HEK293 (cell line): Measurements from ENCODE around the gene DBNL.

Experiments used
- CTCF ChIA-PET: fragments of 350-600 bp; formaldehyde crosslinking; extraction: SDS; loops from one replicate; lab custom pipeline; 2021; ENCODE audit warnings: antibody characterized with exemption; lab: Yijun Ruan, JAX
- POLR2A ChIA-PET: fragments of 300-600 bp; formaldehyde crosslinking; extraction: SDS; loops from one replicate; lab custom pipeline; 2020; ENCODE audit warnings: antibody characterized with exemption, inconsistent platforms; lab: Yijun Ruan, JAX
- H3K27ac ChIP-seq: fragments of 200-500 bp; sonication (Bioruptor generic); 2 replicates; pipeline ENCODE4 v1.5.1; 2014; ENCODE audit warnings: low read depth, low read length, control low read depth, inconsistent platforms; ENCODE audit errors: extremely low read depth
- H3K36me3 ChIP-seq, 2 experiments: fragments of 200-500 bp in 1 of 2; sonication (Bioruptor generic) in 1 of 2; 1 replicate in 1 of 2; 2 replicates in 1 of 2; pipeline ENCODE4 v1.5.1; 2014 to 2017; ENCODE audit warnings: inconsistent platforms in 2 of 2, low read length in 2 of 2; ENCODE audit not compliant: control insufficient read depth in 2 of 2, insufficient read depth in 1 of 2
- H3K4me1 ChIP-seq: fragments of 200-500 bp; sonication (Bioruptor generic); 2 replicates; pipeline ENCODE4 v1.5.1; 2014; ENCODE audit warnings: mild to moderate bottlenecking, low read length, inconsistent platforms; ENCODE audit not compliant: control insufficient read depth, insufficient read depth
- H3K4me3 ChIP-seq: 2 replicates; pipeline ENCODE4 v1.5.1; 2011; ENCODE audit warnings: low read depth, mild to moderate bottlenecking, control low read depth, low read length, moderate library complexity
- H3K9me3 ChIP-seq: fragments of 200-500 bp; sonication (Bioruptor generic); 2 replicates; pipeline ENCODE4 v1.5.1; 2014; ENCODE audit warnings: low read depth, low read length, inconsistent platforms; ENCODE audit not compliant: control insufficient read depth, insufficient read depth
- GLI2 ChIP-seq: fragments of 450-650 bp; formaldehyde crosslinking; IDR thresholded peaks from 2 replicates; pipeline ENCODE4; 2017; ENCODE audit warnings: missing biosample characterization, missing genetic modification characterization, low read depth, borderline replicate concordance
- GLIS2 ChIP-seq: fragments of 450-650 bp; formaldehyde crosslinking; IDR thresholded peaks from 2 replicates; pipeline ENCODE4 v1.5.1; 2016; ENCODE audit warnings: missing biosample characterization, missing genetic modification characterization
- HOXA7 ChIP-seq: sonication (generic); formaldehyde crosslinking; IDR thresholded peaks from 2 replicates; pipeline ENCODE4 v1.8.1; 2022; ENCODE audit warnings: missing genetic modification reagents, borderline replicate concordance
- KLF16 ChIP-seq: fragments of 450-650 bp; formaldehyde crosslinking; IDR thresholded peaks from 2 replicates; pipeline ENCODE4 v1.5.1; 2017; ENCODE audit warnings: missing biosample characterization, missing genetic modification characterization
- MEIS1 ChIP-seq: sonication (generic); formaldehyde crosslinking; IDR thresholded peaks from 2 replicates; pipeline ENCODE4 v1.8.1; 2022; ENCODE audit warnings: missing genetic modification reagents, mild to moderate bottlenecking, borderline replicate concordance
- ZNF146 ChIP-seq: fragments of 450-650 bp; formaldehyde crosslinking; IDR thresholded peaks from 2 replicates; pipeline ENCODE4 v1.5.1; 2016; ENCODE audit warnings: missing biosample characterization, missing genetic modification characterization
- ZNF19 ChIP-seq: fragments of 450-650 bp; formaldehyde crosslinking; IDR thresholded peaks from 2 replicates; pipeline ENCODE4; 2016; ENCODE audit warnings: missing biosample characterization, missing genetic modification characterization, low read depth
- ZNF223 ChIP-seq: fragments of 450-650 bp; formaldehyde crosslinking; IDR thresholded peaks from 2 replicates; pipeline ENCODE4 v1.5.1; 2016; ENCODE audit warnings: missing biosample characterization, missing genetic modification characterization
- ZNF324 ChIP-seq: fragments of 450-650 bp; formaldehyde crosslinking; IDR thresholded peaks from 2 replicates; pipeline ENCODE4 v1.5.1; 2016; ENCODE audit warnings: missing biosample characterization, missing genetic modification characterization
- ZNF677 ChIP-seq: fragments of 450-650 bp; IDR thresholded peaks from 2 replicates; pipeline ENCODE4 v1.5.0; 2018; ENCODE audit warnings: missing biosample characterization, mild to moderate bottlenecking, missing genetic modification characterization, moderate library complexity
- ZNF747 ChIP-seq: fragments of 450-650 bp; formaldehyde crosslinking; IDR thresholded peaks from 2 replicates; pipeline ENCODE4 v1.5.1; 2016; ENCODE audit warnings: missing biosample characterization, missing genetic modification characterization
- ZNF830 ChIP-seq: fragments of 450-650 bp; IDR thresholded peaks from 2 replicates; pipeline ENCODE4 v1.5.0; 2018; ENCODE audit warnings: missing biosample characterization, missing genetic modification characterization, low read depth, mild to moderate bottlenecking, moderate library complexity
- TF ChIP-seq, protein P1 (sequence below): fragments of 450-650 bp; formaldehyde crosslinking; IDR thresholded peaks from 2 replicates; pipeline ENCODE4 v1.5.1; 2016; ENCODE audit warnings: missing biosample characterization, missing genetic modification characterization
- TF ChIP-seq, protein P2 (sequence below): fragments of 450-650 bp; formaldehyde crosslinking; IDR thresholded peaks from 2 replicates; pipeline ENCODE4 v1.5.1; 2016; ENCODE audit warnings: missing biosample characterization, missing genetic modification characterization
- TF ChIP-seq, protein P3 (sequence below): fragments of 450-650 bp; formaldehyde crosslinking; IDR thresholded peaks from 2 replicates; pipeline ENCODE4 v1.5.1; 2016; ENCODE audit warnings: missing biosample characterization, missing genetic modification characterization

DBNL gene

DNA sequence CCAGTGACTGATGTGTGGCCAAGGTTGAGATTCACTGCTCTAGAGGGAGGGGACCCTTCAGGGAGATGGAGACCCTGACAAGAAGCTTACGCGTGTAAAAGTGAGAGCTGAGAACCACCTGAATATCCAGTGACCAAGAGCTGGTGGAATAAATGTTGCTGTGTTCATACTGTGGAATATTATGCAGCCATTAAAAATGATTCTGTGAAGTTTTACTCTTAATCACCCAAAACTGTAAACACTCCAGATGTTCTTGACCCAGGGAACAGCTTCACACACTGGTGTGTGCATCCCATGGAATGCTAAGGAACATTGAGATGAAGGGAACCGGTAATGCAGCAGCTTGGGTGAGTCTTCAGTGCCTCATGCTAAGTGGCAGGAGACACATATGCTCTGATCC is 42.1 kb downstream of the DBNL start:
- no peaks in the 10 kb centered on the region for H3K36me3 ChIP-seq
- CTCF ChIA-PET, result interaction anchor here (0.6 to 0.9 kb wide), 2 partner anchors 12 to 691 kb away, joined by 3 to 6 read pairs; no protein-coding TSS in a partner anchor
- no peaks in the 10 kb centered on the region for H3K4me1 ChIP-seq
- no peaks in the 10 kb centered on the region for H3K9me3 ChIP-seq
- no peak overlapping the region for H3K27ac ChIP-seq
- TF ChIP-seq HOXA7 (CRISPR knock-in tag), result no peak
- TF ChIP-seq ZNF146 (tag by site-specific recombination), result peak; percentile 95
- POLR2A ChIA-PET, result no interaction called here
- no peak overlapping the region for H3K4me3 ChIP-seq

DNA sequence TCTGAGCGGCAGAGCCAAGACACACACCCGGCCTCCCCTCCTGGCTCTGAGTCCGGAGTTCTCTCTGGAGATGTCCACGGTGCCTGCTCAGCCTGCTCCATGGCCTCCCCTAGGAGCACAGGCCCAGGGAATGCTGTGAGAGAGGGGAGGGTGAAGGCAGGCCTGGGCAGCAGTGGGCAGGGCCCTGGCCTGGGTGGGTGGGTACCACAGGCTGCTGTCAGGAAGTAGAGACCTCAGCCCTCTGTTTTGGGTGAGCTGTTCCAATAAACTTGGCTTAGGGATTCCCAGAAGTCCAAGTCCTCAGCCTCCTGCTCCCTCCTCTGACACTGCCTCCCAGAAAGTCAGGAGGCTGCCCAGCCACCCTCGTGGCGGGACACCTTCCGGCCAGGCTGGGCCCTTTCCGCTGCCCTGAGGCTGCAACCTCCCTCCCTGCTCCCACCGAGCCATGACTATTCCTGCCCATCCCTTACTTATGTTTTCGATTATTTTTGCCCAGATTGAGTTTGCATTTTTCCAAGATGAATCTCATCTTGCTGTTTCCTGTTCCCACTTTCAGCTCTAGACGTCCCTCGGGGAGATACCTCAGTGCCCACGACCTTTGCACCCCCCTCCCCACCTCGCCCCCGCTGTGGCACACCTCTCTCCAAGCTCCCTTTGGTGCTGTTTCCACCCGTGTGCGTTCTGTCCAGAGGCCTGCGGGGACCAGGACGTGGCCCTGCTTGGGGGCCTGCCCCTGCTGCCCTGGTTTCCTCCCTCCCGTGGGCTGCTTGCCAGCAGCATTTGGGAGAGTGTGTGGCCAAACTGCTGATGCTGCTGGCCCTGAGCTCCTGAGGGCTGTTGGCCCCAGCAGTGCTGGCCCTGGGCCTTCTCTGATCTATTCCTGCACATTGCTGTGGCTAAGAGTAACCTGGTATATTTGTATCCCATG is 43.7 kb downstream of the DBNL start:
- TF ChIP-seq, protein P1, sequence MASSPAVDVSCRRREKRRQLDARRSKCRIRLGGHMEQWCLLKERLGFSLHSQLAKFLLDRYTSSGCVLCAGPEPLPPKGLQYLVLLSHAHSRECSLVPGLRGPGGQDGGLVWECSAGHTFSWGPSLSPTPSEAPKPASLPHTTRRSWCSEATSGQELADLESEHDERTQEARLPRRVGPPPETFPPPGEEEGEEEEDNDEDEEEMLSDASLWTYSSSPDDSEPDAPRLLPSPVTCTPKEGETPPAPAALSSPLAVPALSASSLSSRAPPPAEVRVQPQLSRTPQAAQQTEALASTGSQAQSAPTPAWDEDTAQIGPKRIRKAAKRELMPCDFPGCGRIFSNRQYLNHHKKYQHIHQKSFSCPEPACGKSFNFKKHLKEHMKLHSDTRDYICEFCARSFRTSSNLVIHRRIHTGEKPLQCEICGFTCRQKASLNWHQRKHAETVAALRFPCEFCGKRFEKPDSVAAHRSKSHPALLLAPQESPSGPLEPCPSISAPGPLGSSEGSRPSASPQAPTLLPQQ (tag by site-specific recombination), result no peak
- no peak for TF ChIP-seq KLF16
- TF ChIP-seq ZNF747 (tag by site-specific recombination), result no peak
- TF ChIP-seq ZNF830 (tag by site-specific recombination), result no peak
- no peak for TF ChIP-seq ZNF19
- TF ChIP-seq ZNF324 (tag by site-specific recombination), result no peak
- no peak for TF ChIP-seq MEIS1 (CRISPR knock-in tag)
- no peak for TF ChIP-seq GLIS2 (tag by site-specific recombination)
- TF ChIP-seq, protein P2, sequence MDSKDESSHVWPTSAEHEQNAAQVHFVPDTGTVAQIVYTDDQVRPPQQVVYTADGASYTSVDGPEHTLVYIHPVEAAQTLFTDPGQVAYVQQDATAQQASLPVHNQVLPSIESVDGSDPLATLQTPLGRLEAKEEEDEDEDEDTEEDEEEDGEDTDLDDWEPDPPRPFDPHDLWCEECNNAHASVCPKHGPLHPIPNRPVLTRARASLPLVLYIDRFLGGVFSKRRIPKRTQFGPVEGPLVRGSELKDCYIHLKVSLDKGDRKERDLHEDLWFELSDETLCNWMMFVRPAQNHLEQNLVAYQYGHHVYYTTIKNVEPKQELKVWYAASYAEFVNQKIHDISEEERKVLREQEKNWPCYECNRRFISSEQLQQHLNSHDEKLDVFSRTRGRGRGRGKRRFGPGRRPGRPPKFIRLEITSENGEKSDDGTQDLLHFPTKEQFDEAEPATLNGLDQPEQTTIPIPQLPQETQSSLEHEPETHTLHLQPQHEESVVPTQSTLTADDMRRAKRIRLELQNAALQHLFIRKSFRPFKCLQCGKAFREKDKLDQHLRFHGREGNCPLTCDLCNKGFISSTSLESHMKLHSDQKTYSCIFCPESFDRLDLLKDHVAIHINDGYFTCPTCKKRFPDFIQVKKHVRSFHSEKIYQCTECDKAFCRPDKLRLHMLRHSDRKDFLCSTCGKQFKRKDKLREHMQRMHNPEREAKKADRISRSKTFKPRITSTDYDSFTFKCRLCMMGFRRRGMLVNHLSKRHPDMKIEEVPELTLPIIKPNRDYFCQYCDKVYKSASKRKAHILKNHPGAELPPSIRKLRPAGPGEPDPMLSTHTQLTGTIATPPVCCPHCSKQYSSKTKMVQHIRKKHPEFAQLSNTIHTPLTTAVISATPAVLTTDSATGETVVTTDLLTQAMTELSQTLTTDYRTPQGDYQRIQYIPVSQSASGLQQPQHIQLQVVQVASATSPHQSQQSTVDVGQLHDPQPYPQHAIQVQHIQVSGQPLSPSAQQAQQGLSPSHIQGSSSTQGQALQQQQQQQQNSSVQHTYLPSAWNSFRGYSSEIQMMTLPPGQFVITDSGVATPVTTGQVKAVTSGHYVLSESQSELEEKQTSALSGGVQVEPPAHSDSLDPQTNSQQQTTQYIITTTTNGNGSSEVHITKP, result no peak
- TF ChIP-seq, protein P3, sequence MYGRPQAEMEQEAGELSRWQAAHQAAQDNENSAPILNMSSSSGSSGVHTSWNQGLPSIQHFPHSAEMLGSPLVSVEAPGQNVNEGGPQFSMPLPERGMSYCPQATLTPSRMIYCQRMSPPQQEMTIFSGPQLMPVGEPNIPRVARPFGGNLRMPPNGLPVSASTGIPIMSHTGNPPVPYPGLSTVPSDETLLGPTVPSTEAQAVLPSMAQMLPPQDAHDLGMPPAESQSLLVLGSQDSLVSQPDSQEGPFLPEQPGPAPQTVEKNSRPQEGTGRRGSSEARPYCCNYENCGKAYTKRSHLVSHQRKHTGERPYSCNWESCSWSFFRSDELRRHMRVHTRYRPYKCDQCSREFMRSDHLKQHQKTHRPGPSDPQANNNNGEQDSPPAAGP (tag by site-specific recombination), result no peak
- no peak for TF ChIP-seq GLI2 (tag by site-specific recombination)
- Histone ChIP-seq H3K4me3 (no peak overlapping the region), H3K4me1 (no peaks in the 10 kb centered on the region), H3K27ac (no peak overlapping the region), H3K9me3 (no peaks in the 10 kb centered on the region), H3K36me3 (no peaks in the 10 kb centered on the region)
- ChIA-PET CTCF (interaction anchor here (0.6 kb wide), 1 partner anchor 84 kb away, joined by 3 read pairs; no protein-coding TSS in a partner anchor), POLR2A (no interaction called here)

DNA sequence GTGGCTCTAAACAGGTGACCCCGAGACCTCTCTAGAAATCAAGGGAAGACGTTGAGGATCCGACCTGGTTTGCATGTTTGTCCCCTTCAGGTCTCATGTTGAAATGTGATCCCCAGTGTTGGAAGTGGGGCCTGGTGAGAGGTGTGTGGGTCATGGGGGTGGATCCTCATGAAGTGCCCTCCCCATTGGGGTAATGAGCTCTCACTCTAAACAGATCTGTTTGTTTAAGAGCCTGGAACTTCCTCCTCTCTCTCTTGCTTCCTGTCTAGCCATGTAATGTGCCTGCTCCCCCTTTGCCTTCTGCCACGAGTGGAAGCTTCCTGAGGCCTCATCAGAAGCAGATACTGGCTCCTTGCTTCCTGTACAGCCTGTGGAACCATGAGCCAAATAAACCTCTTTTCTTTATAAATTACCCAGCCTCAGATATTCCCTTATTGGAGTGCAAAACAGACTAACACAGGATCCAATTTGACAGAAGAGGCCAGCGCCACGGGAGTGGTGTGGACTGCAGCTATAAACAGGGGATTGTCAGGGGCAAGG is 48.7 kb downstream of the DBNL start:
- Histone ChIP-seq H3K4me1 (no peaks in the 10 kb centered on the region; the same call in 1 of the 2 replicates), H3K36me3 (no peaks in the 10 kb centered on the region), H3K9me3 (no peaks in the 10 kb centered on the region), H3K27ac (no peak overlapping the region), H3K4me3 (no peak overlapping the region)
- CTCF ChIA-PET, result interaction anchor here (0.7 kb wide), 2 partner anchors 13 to 834 kb away, joined by 3 read pairs; no protein-coding TSS in a partner anchor
- TF ChIP-seq ZNF223 (tag by site-specific recombination) (0 out of 2 replicates have a peak, but pooled peaks have one; percentile 17), ZNF677 (tag by site-specific recombination) (no peak)
- POLR2A ChIA-PET, result no interaction called here
